ENCODE data around the gene BRINP3.

BRINP3 gene

GRCh38 chr1:190399233-190399632 lies 78.4 kb downstream of the BRINP3 start:
- Histone ChIP-seq H3K27ac (ENCODE audit: low read depth, low read length) (no peak overlapping the region), H3K27me3 (ENCODE audit: insufficient read depth, low read length) (no peaks in the 10 kb centered on the region), H3K4me3 (ENCODE audit: low read depth, low read length) (no peak overlapping the region), H3K36me3 (ENCODE audit: insufficient read depth, low read length) (no peaks in the 10 kb centered on the region), H2AFZ (ENCODE audit: low read length, unreplicated experiment) (no peak overlapping the region), H3K79me2 (ENCODE audit: control insufficient read depth, insufficient read depth, low read length, unreplicated experiment) (no peaks in the 10 kb centered on the region), H3K4me1 (ENCODE audit: control insufficient read depth, insufficient read depth, low read length, unreplicated experiment) (no peaks in the 10 kb centered on the region)

- H3K4me3 ChIP-seq (ENCODE audit: low read depth, low read length): no peak overlapping the region
- no peaks in the 10 kb centered on the region for H3K79me2 ChIP-seq (ENCODE audit: control insufficient read depth, insufficient read depth, low read length, unreplicated experiment)
- H2AFZ ChIP-seq (ENCODE audit: low read length, unreplicated experiment): no peak overlapping the region
- no peak overlapping the region for H3K27ac ChIP-seq (ENCODE audit: low read depth, low read length)
- no peaks in the 10 kb centered on the region for H3K4me1 ChIP-seq (ENCODE audit: control insufficient read depth, insufficient read depth, low read length, unreplicated experiment)
- H3K36me3 ChIP-seq (ENCODE audit: insufficient read depth, low read length): no peaks in the 10 kb centered on the region
- no peaks in the 10 kb centered on the region for H3K27me3 ChIP-seq (ENCODE audit: insufficient read depth, low read length)
Measured at GRCh38 chr1:190391582-190391981, 86.1 kb downstream of the BRINP3 start.

- no peak overlapping the region for H3K27ac ChIP-seq (ENCODE audit: low read depth, low read length)
- no peak overlapping the region for H3K4me3 ChIP-seq (ENCODE audit: low read depth, low read length)
- no peaks in the 10 kb centered on the region for H3K36me3 ChIP-seq (ENCODE audit: insufficient read depth, low read length)
- H2AFZ ChIP-seq (ENCODE audit: low read length, unreplicated experiment): no peak overlapping the region
- H3K79me2 ChIP-seq (ENCODE audit: control insufficient read depth, insufficient read depth, low read length, unreplicated experiment): no peaks in the 10 kb centered on the region
- no peaks in the 10 kb centered on the region for H3K27me3 ChIP-seq (ENCODE audit: insufficient read depth, low read length)
- H3K4me1 ChIP-seq (ENCODE audit: control insufficient read depth, insufficient read depth, low read length, unreplicated experiment): no peaks in the 10 kb centered on the region
Measured at GRCh38 chr1:190377991-190378390, 99.7 kb downstream of the BRINP3 start.

- no peaks in the 10 kb centered on the region for H3K79me2 ChIP-seq (ENCODE audit: control insufficient read depth, insufficient read depth, low read length, unreplicated experiment)
Measured at GRCh38 chr1:190377294-190377693, 100.4 kb downstream of the BRINP3 start.

GRCh38 chr1:190376044-190376443 lies 101.6 kb downstream of the BRINP3 start:
- Histone ChIP-seq H3K27ac (ENCODE audit: low read depth, low read length) (no peak overlapping the region), H2AFZ (ENCODE audit: low read length, unreplicated experiment) (no peak overlapping the region), H3K27me3 (ENCODE audit: insufficient read depth, low read length) (no peaks in the 10 kb centered on the region), H3K79me2 (ENCODE audit: control insufficient read depth, insufficient read depth, low read length, unreplicated experiment) (no peaks in the 10 kb centered on the region), H3K4me1 (ENCODE audit: control insufficient read depth, insufficient read depth, low read length, unreplicated experiment) (no peaks in the 10 kb centered on the region), H3K4me3 (ENCODE audit: low read depth, low read length) (no peak overlapping the region), H3K36me3 (ENCODE audit: insufficient read depth, low read length) (no peaks in the 10 kb centered on the region)

More at GRCh38 chr1:190377294-190377693, 100.4 kb downstream of the BRINP3 start:
- no peak overlapping the region for H3K27ac ChIP-seq (ENCODE audit: low read depth, low read length)
- H2AFZ ChIP-seq (ENCODE audit: low read length, unreplicated experiment): no peak overlapping the region
- H3K4me1 ChIP-seq (ENCODE audit: control insufficient read depth, insufficient read depth, low read length, unreplicated experiment): no peaks in the 10 kb centered on the region
- H3K36me3 ChIP-seq (ENCODE audit: insufficient read depth, low read length): no peaks in the 10 kb centered on the region
- no peak overlapping the region for H3K4me3 ChIP-seq (ENCODE audit: low read depth, low read length)
- no peaks in the 10 kb centered on the region for H3K27me3 ChIP-seq (ENCODE audit: insufficient read depth, low read length)

- Histone ChIP-seq H2AFZ (ENCODE audit: low read length, unreplicated experiment) (no peak overlapping the region), H3K27me3 (ENCODE audit: insufficient read depth, low read length) (no peaks in the 10 kb centered on the region)
Measured at GRCh38 chr1:190373705-190374336, 103.8 kb downstream of the BRINP3 start.

GRCh38 chr1:190367200-190367599 lies 110.5 kb downstream of the BRINP3 start:
- H3K4me3 ChIP-seq (ENCODE audit: low read depth, low read length): no peak overlapping the region
- no peak overlapping the region for H2AFZ ChIP-seq (ENCODE audit: low read length, unreplicated experiment)
- H3K27ac ChIP-seq (ENCODE audit: low read depth, low read length): no peak overlapping the region
- H3K36me3 ChIP-seq (ENCODE audit: insufficient read depth, low read length): no peaks in the 10 kb centered on the region
- no peaks in the 10 kb centered on the region for H3K79me2 ChIP-seq (ENCODE audit: control insufficient read depth, insufficient read depth, low read length, unreplicated experiment)
- no peaks in the 10 kb centered on the region for H3K4me1 ChIP-seq (ENCODE audit: control insufficient read depth, insufficient read depth, low read length, unreplicated experiment)
- H3K27me3 ChIP-seq (ENCODE audit: insufficient read depth, low read length): no peaks in the 10 kb centered on the region

More at GRCh38 chr1:190373705-190374336, 103.8 kb downstream of the BRINP3 start:
- Histone ChIP-seq H3K27ac (ENCODE audit: low read depth, low read length) (no peak overlapping the region), H3K79me2 (ENCODE audit: control insufficient read depth, insufficient read depth, low read length, unreplicated experiment) (no peaks in the 10 kb centered on the region), H3K4me3 (ENCODE audit: low read depth, low read length) (no peak overlapping the region), H3K36me3 (ENCODE audit: insufficient read depth, low read length) (no peaks in the 10 kb centered on the region), H3K4me1 (ENCODE audit: control insufficient read depth, insufficient read depth, low read length, unreplicated experiment) (no peaks in the 10 kb centered on the region)

GRCh38 chr1:190365283-190365682 lies 112.4 kb downstream of the BRINP3 start:
- Histone ChIP-seq H3K27ac (ENCODE audit: low read depth, low read length) (no peak overlapping the region), H3K4me1 (ENCODE audit: control insufficient read depth, insufficient read depth, low read length, unreplicated experiment) (no peaks in the 10 kb centered on the region), H3K4me3 (ENCODE audit: low read depth, low read length) (no peak overlapping the region), H3K27me3 (ENCODE audit: insufficient read depth, low read length) (no peaks in the 10 kb centered on the region), H3K79me2 (ENCODE audit: control insufficient read depth, insufficient read depth, low read length, unreplicated experiment) (no peaks in the 10 kb centered on the region), H2AFZ (ENCODE audit: low read length, unreplicated experiment) (no peak overlapping the region), H3K36me3 (ENCODE audit: insufficient read depth, low read length) (no peaks in the 10 kb centered on the region)

GRCh38 chr1:190353538-190354101 lies 124.0 kb downstream of the BRINP3 start:
- no peaks in the 10 kb centered on the region for H3K79me2 ChIP-seq (ENCODE audit: control insufficient read depth, insufficient read depth, low read length, unreplicated experiment)
- H3K27ac ChIP-seq (ENCODE audit: low read depth, low read length): no peak overlapping the region
- no peaks in the 10 kb centered on the region for H3K4me1 ChIP-seq (ENCODE audit: control insufficient read depth, insufficient read depth, low read length, unreplicated experiment)
- H2AFZ ChIP-seq (ENCODE audit: low read length, unreplicated experiment): no peak overlapping the region
- no peaks in the 10 kb centered on the region for H3K36me3 ChIP-seq (ENCODE audit: insufficient read depth, low read length)
- no peaks in the 10 kb centered on the region for H3K27me3 ChIP-seq (ENCODE audit: insufficient read depth, low read length)
- no peak overlapping the region for H3K4me3 ChIP-seq (ENCODE audit: low read depth, low read length)

GRCh38 chr1:190344454-190344853 lies 133.2 kb downstream of the BRINP3 start:
- H3K27ac ChIP-seq (ENCODE audit: low read depth, low read length): no peak overlapping the region
- H3K4me1 ChIP-seq (ENCODE audit: control insufficient read depth, insufficient read depth, low read length, unreplicated experiment): no peaks in the 10 kb centered on the region
- no peaks in the 10 kb centered on the region for H3K36me3 ChIP-seq (ENCODE audit: insufficient read depth, low read length)
- H2AFZ ChIP-seq (ENCODE audit: low read length, unreplicated experiment): no peak overlapping the region
- H3K79me2 ChIP-seq (ENCODE audit: control insufficient read depth, insufficient read depth, low read length, unreplicated experiment): no peaks in the 10 kb centered on the region
- H3K27me3 ChIP-seq (ENCODE audit: insufficient read depth, low read length): no peaks in the 10 kb centered on the region
- no peak overlapping the region for H3K4me3 ChIP-seq (ENCODE audit: low read depth, low read length)

- no peaks in the 10 kb centered on the region for H3K79me2 ChIP-seq (ENCODE audit: control insufficient read depth, insufficient read depth, low read length, unreplicated experiment)
- no peaks in the 10 kb centered on the region for H3K27me3 ChIP-seq (ENCODE audit: insufficient read depth, low read length)
- H3K4me1 ChIP-seq (ENCODE audit: control insufficient read depth, insufficient read depth, low read length, unreplicated experiment): no peaks in the 10 kb centered on the region
- no peak overlapping the region for H2AFZ ChIP-seq (ENCODE audit: low read length, unreplicated experiment)
- H3K4me3 ChIP-seq (ENCODE audit: low read depth, low read length): no peak overlapping the region
- no peak overlapping the region for H3K27ac ChIP-seq (ENCODE audit: low read depth, low read length)
- H3K36me3 ChIP-seq (ENCODE audit: insufficient read depth, low read length): no peaks in the 10 kb centered on the region
Measured at GRCh38 chr1:190338829-190339228, 138.8 kb downstream of the BRINP3 start.
